Vagina (tissue), 2 donors: Measurements from ENCODE around the gene S100A7. TPM values are rescaled to one million over a fixed set of nuclear protein-coding genes. Genes with fewer than 3 reads are reported as not detected.
A peak's percentile ranks its signal among the peaks of the same experiment; 100 is the strongest.

Experiments used
- DNase-seq, 2 donors: peaks; one replicate each; pipeline ENCODE4 v3.0.0-alpha.2; 2017; ENCODE audit errors: extremely low spot score in 2 of 2
- H3K27ac ChIP-seq: fragments of 200-600 bp; sonication (generic); one replicate; pipeline ENCODE4 v1.5.1; 2019
- H3K27me3 ChIP-seq: fragments of 200-600 bp; sonication (generic); one replicate; pipeline ENCODE4 v1.5.1; 2019
- H3K36me3 ChIP-seq, 2 donors: fragments of 200-600 bp; sonication (generic); one replicate each; pipeline ENCODE4 v1.5.1; 2017 to 2019
- H3K4me1 ChIP-seq: fragments of 200-600 bp; sonication (generic); one replicate; pipeline ENCODE4 v1.5.1; 2019
- H3K4me3 ChIP-seq, 2 donors: fragments of 200-600 bp; sonication (generic); 1 replicate in 1 of 2; 2 replicates in 1 of 2; pipeline ENCODE4 v1.5.1; 2016 to 2019
- H3K9me3 ChIP-seq: fragments of 200-600 bp; sonication (generic); one replicate; pipeline ENCODE4 v1.5.1; 2019
- CTCF ChIP-seq, 3 experiments: fragments of 450-650 bp in 2 of 3; fragments of 200-600 bp in 1 of 3; sonication (generic) in 1 of 3; IDR thresholded peaks; one replicate each; pipeline ENCODE4 v1.5.1; 2017 to 2019; ENCODE audit warnings: antibody characterized with exemption in 3 of 3, mild to moderate bottlenecking in 2 of 3, moderate library complexity in 2 of 3
- POLR2A ChIP-seq, 2 donors: fragments of 450-650 bp; IDR thresholded peaks; one replicate each; pipeline ENCODE4 v1.6.1; 2017; ENCODE audit warnings: antibody characterized with exemption in 2 of 2, mild to moderate bottlenecking in 2 of 2, moderate library complexity in 2 of 2
- POLR2AphosphoS5 ChIP-seq, 2 donors: sonication (generic); formaldehyde crosslinking; IDR thresholded peaks; one replicate each; pipeline ENCODE4 v1.9.0; 2017; ENCODE audit warnings: antibody characterized with exemption in 2 of 2, mild to moderate bottlenecking in 2 of 2, low read depth in 1 of 2; ENCODE audit not compliant: insufficient read depth in 1 of 2
- intact Hi-C: fragments of 100-400 bp; cut with DNase I; formaldehyde crosslinking; loops from one replicate; pipeline ENCODE4 v1.15.1; 2023
- total RNA-seq: library from RNA; depleted of rRNA; stranded (reverse); fragments of >200 nt; gene quantifications from one replicate; pipeline ENCODE4 v1.2.3, GENCODE V29; 2016

The S100A7 gene
- total RNA-seq, 1 donor from 2014 or later: 36.6 TPM

DNA sequence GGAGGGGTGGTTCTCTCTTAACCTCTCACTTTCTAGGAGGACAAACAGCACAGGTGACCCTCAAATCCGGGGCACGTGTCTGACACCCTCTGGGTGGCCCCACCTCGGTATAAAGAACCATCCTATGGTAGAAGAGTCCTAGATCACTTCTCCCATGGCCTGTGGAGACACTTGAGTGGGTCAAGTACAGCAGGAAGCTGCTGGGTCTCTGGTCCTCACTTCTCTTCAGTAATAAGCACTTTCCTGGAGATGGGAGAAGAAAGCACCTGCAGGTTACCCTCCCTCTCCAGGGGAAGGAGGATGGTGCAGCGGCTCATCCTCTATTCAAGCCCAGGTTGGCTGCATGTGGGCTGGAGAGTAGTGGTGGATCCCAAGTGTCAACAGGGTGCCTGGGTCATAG, 17.0 kb downstream of the S100A7 start:
- Histone ChIP-seq H3K27me3 (no peaks in the 10 kb centered on the region), H3K27ac (no peak overlapping the region), H3K9me3 (no peaks in the 10 kb centered on the region), H3K36me3 (no peaks in the 10 kb centered on the region), H3K4me1 (no peaks in the 10 kb centered on the region), H3K4me3 (no peak overlapping the region)
- TF ChIP-seq POLR2A (IDR thresholded peaks at IDR 0.05) (no peak), POLR2AphosphoS5 (IDR thresholded peaks at IDR 0.05; ENCODE audit: insufficient read depth in 1 of 2, low read depth in 1 of 2) (no peak), CTCF (IDR thresholded peaks at IDR 0.05) (no peak)
- intact Hi-C loops: no loop called here
- peak; percentile 49 to 67 for DNase-seq

DNA sequence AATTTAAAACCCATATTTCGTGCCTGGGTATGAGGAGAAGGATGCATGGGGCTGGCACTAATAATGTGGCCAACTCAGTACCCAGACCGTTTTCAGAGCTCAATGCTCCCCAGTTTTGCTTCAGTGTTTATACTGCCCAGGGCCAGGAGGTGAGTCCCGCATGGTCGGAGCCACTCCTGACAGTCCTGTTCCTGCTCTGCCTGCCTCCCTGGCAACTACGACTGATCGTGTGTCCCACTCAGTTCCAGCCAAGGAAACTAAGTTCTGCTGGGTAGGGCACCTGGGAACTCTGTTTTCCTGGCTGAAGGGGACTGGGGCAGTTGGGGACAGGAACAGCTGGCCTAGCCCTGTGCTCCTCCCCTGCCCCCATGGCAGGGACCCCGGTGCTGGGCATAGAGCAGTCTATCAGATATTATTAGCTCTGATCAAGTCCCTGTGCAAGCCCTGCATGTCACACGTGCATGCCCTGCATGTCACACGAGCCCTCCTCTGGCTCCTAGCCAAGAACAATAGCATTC, 19.2 kb downstream of the S100A7 start:
- TF ChIP-seq POLR2A (IDR thresholded peaks at IDR 0.05): no peak
- no peak for TF ChIP-seq CTCF (IDR thresholded peaks at IDR 0.05)
- no peak for TF ChIP-seq POLR2AphosphoS5 (IDR thresholded peaks at IDR 0.05; ENCODE audit: insufficient read depth in 1 of 2, low read depth in 1 of 2)
- intact Hi-C loops: no loop called here
- DNase-seq: peak; percentile 43 to 62
- Histone ChIP-seq H3K9me3 (no peaks in the 10 kb centered on the region), H3K27me3 (no peaks in the 10 kb centered on the region), H3K36me3 (no peaks in the 10 kb centered on the region), H3K4me1 (no peaks in the 10 kb centered on the region), H3K27ac (no peak overlapping the region), H3K4me3 (no peak overlapping the region)

- H3K4me1 ChIP-seq: no peaks in the 10 kb centered on the region
- no peaks in the 10 kb centered on the region for H3K36me3 ChIP-seq
- no peak for TF ChIP-seq POLR2AphosphoS5 (IDR thresholded peaks at IDR 0.05; ENCODE audit: insufficient read depth in 1 of 2, low read depth in 1 of 2)
- TF ChIP-seq POLR2A (IDR thresholded peaks at IDR 0.05): no peak
- TF ChIP-seq CTCF (IDR thresholded peaks at IDR 0.05): no peak
- H3K9me3 ChIP-seq: no peaks in the 10 kb centered on the region
- peak; percentile 49 to 64 for DNase-seq
- no peak overlapping the region for H3K27ac ChIP-seq
- intact Hi-C loops: no loop called here
- no peaks in the 10 kb centered on the region for H3K27me3 ChIP-seq
- no peak overlapping the region for H3K4me3 ChIP-seq
Observed at GRCh38 chr1:153439273-153439672, 21.2 kb downstream of the S100A7 start.

DNA sequence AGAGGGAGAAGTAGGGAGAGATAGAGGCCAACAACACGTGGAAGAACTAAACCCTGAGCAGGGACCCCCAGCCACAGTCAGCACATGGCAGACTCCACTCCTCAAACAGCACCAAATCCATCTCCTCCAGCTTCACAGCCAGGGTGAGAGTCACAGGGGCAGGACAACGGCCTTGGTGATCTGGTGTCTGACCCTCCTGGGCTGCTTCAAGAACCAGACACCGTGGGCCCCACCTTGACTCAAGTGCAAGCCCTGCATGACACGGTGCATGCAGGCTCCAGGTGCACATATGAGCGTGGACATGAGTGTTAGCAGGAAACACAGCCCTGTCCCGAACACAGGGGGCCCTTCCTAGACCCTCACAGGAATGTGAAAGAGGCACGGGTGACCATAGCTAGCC, 21.9 kb downstream of the S100A7 start:
- no peaks in the 10 kb centered on the region for H3K4me1 ChIP-seq
- H3K36me3 ChIP-seq: no peaks in the 10 kb centered on the region
- intact Hi-C loops: no loop called here
- H3K27me3 ChIP-seq: no peaks in the 10 kb centered on the region
- peak; percentile 52 to 70 for DNase-seq
- H3K4me3 ChIP-seq: no peak overlapping the region
- no peak overlapping the region for H3K27ac ChIP-seq
- H3K9me3 ChIP-seq: no peaks in the 10 kb centered on the region
- no peak for TF ChIP-seq CTCF (IDR thresholded peaks at IDR 0.05)
- no peak for TF ChIP-seq POLR2A (IDR thresholded peaks at IDR 0.05)
- TF ChIP-seq POLR2AphosphoS5 (IDR thresholded peaks at IDR 0.05; ENCODE audit: insufficient read depth in 1 of 2, low read depth in 1 of 2): no peak

GRCh38 chr1:153437236-153437635, 23.2 kb downstream of the S100A7 start:
- peak; percentile 37 to 67 for DNase-seq
- intact Hi-C loops: no loop called here
- H3K27ac ChIP-seq: no peak overlapping the region
- TF ChIP-seq POLR2AphosphoS5 (IDR thresholded peaks at IDR 0.05; ENCODE audit: insufficient read depth in 1 of 2, low read depth in 1 of 2): no peak
- TF ChIP-seq POLR2A (IDR thresholded peaks at IDR 0.05): no peak
- no peak for TF ChIP-seq CTCF (IDR thresholded peaks at IDR 0.05)
- H3K27me3 ChIP-seq: no peaks in the 10 kb centered on the region
- no peaks in the 10 kb centered on the region for H3K4me1 ChIP-seq
- no peak overlapping the region for H3K4me3 ChIP-seq
- no peaks in the 10 kb centered on the region for H3K9me3 ChIP-seq
- H3K36me3 ChIP-seq: no peaks in the 10 kb centered on the region
